Activated T-cell treated with anti-CD3 and anti-CD28 coated beads, Interleukin-2, amount 50 U/mL, for 72 hours (primary cell): ENCODE data around the gene NAV2. TPM values are rescaled to one million over a fixed set of nuclear protein-coding genes. Genes with fewer than 3 reads are reported as not detected.
A peak's percentile ranks its signal among the peaks of the same experiment; 100 is the strongest.

Experiments used
- ATAC-seq, 2 donors: fragments of 150-1000 bp; cut with Tn5 transposase; replicated peaks in 1 of 2; 2 replicates each; pipeline ENCODE4 v1.10.0; 2021; ENCODE audit warnings: moderate library complexity in 2 of 2, mild to moderate bottlenecking in 1 of 2
- DNase-seq, 2 donors: peaks; one replicate each; pipeline ENCODE4 v3.0.0; 2021 to 2022; ENCODE audit warnings: mixed read lengths in 1 of 2
- H3K27ac Mint-ChIP-seq: one replicate; pipeline ENCODE4 v1.8.0; 2022; ENCODE audit warnings: mild to moderate bottlenecking, moderate library complexity, mixed read lengths
- H3K27me3 Mint-ChIP-seq: one replicate; pipeline ENCODE4 v1.8.0; 2022; ENCODE audit warnings: low read depth, mixed read lengths
- H3K36me3 Mint-ChIP-seq, 2 donors: one replicate each; pipeline ENCODE4 v1.8.0; 2022; ENCODE audit warnings: mixed read lengths in 2 of 2, mild to moderate bottlenecking in 1 of 2; ENCODE audit not compliant: insufficient read depth in 2 of 2
- H3K4me1 Mint-ChIP-seq: one replicate; pipeline ENCODE4 v1.8.0; 2022; ENCODE audit warnings: low read depth, mixed read lengths
- H3K4me3 Mint-ChIP-seq, 2 donors: one replicate each; pipeline ENCODE4 v1.8.0; 2022; ENCODE audit warnings: mild to moderate bottlenecking in 2 of 2, mixed read lengths in 2 of 2, moderate library complexity in 2 of 2
- H3K9me3 Mint-ChIP-seq, 2 donors: one replicate each; pipeline ENCODE4 v1.8.0; 2022; ENCODE audit warnings: mixed read lengths in 2 of 2
- total RNA-seq, 2 donors: library from RNA; stranded (reverse); gene quantifications; one replicate each; pipeline ENCODE4 v1.2.3, GENCODE V29; 2022

NAV2 gene
- total RNA-seq, 2 donors from 2014 or later = 1.8 to 2.0 TPM

GRCh38 chr11:19973136-19973635 is 260.5 kb downstream of the NAV2 start:
- peaks cover 58% of the 10 kb centered on the region for H3K4me1 Mint-ChIP-seq
- ATAC-seq (no peak), DNase-seq (no peak)
- no peaks in the 10 kb centered on the region for H3K9me3 Mint-ChIP-seq
- no peak overlapping the region for H3K4me3 Mint-ChIP-seq
- no peak overlapping the region for H3K27ac Mint-ChIP-seq
- peaks cover 50% of the 10 kb centered on the region for H3K27me3 Mint-ChIP-seq
- H3K36me3 Mint-ChIP-seq = no peaks in the 10 kb centered on the region

- H3K27me3 Mint-ChIP-seq = peaks cover 37% of the 10 kb centered on the region
- H3K4me3 Mint-ChIP-seq = no peak overlapping the region
- no peak overlapping the region for H3K27ac Mint-ChIP-seq
- DNase-seq (no peak), ATAC-seq (no peak)
- no peaks in the 10 kb centered on the region for H3K9me3 Mint-ChIP-seq
- peaks cover 66% of the 10 kb centered on the region for H3K4me1 Mint-ChIP-seq
- no peaks in the 10 kb centered on the region for H3K36me3 Mint-ChIP-seq
Measured at GRCh38 chr11:19974886-19975285, 262.2 kb downstream of the NAV2 start.

GRCh38 chr11:19975414-19975990 is 262.9 kb downstream of the NAV2 start:
- H3K36me3 Mint-ChIP-seq = no peaks in the 10 kb centered on the region
- DNase-seq (no peak), ATAC-seq (no peak)
- H3K27me3 Mint-ChIP-seq = peaks cover 37% of the 10 kb centered on the region
- no peak overlapping the region for H3K4me3 Mint-ChIP-seq
- H3K4me1 Mint-ChIP-seq = peaks cover 61% of the 10 kb centered on the region
- H3K27ac Mint-ChIP-seq = no peak overlapping the region
- no peaks in the 10 kb centered on the region for H3K9me3 Mint-ChIP-seq

GRCh38 chr11:19976281-19976941 is 263.8 kb downstream of the NAV2 start:
- no peak overlapping the region for H3K4me3 Mint-ChIP-seq
- peaks cover 57% of the 10 kb centered on the region for H3K4me1 Mint-ChIP-seq
- no peak overlapping the region for H3K27ac Mint-ChIP-seq

GRCh38 chr11:19977941-19978340 is 265.3 kb downstream of the NAV2 start:
- ATAC-seq (no peak), DNase-seq (no peak)
- Mint-ChIP-seq H3K4me3 (no peak overlapping the region), H3K9me3 (no peaks in the 10 kb centered on the region), H3K27me3 (peaks cover 33% of the 10 kb centered on the region), H3K27ac (no peak overlapping the region), H3K4me1 (peaks cover 46% of the 10 kb centered on the region), H3K36me3 (no peaks in the 10 kb centered on the region)

More at GRCh38 chr11:19976281-19976941, 263.8 kb downstream of the NAV2 start:
- Mint-ChIP-seq H3K36me3 (no peaks in the 10 kb centered on the region), H3K9me3 (no peaks in the 10 kb centered on the region), H3K27me3 (peaks cover 37% of the 10 kb centered on the region)
- ATAC-seq (no peak), DNase-seq (no peak)

- no peaks in the 10 kb centered on the region for H3K36me3 Mint-ChIP-seq
- H3K27me3 Mint-ChIP-seq = peaks cover 35% of the 10 kb centered on the region
- peak overlapping the region; percentile 93 for H3K27ac Mint-ChIP-seq
- H3K4me3 Mint-ChIP-seq = peak overlapping the region; percentile 50 to 52
- peaks cover 49% of the 10 kb centered on the region for H3K4me1 Mint-ChIP-seq
- H3K9me3 Mint-ChIP-seq = no peaks in the 10 kb centered on the region
- peak; percentile 86 to 91 for ATAC-seq
- DNase-seq = peak; percentile 54
Measured at GRCh38 chr11:19978668-19979518, 266.3 kb downstream of the NAV2 start.

- peaks cover 35% of the 10 kb centered on the region for H3K27me3 Mint-ChIP-seq
- H3K4me3 Mint-ChIP-seq = peak overlapping the region; percentile 50 to 52
- H3K9me3 Mint-ChIP-seq = no peaks in the 10 kb centered on the region
- H3K4me1 Mint-ChIP-seq = peaks cover 49% of the 10 kb centered on the region
- H3K27ac Mint-ChIP-seq = peak overlapping the region; percentile 93
- DNase-seq (no peak), ATAC-seq (no peak)
- no peaks in the 10 kb centered on the region for H3K36me3 Mint-ChIP-seq
Measured at GRCh38 chr11:19979519-19979845, 266.8 kb downstream of the NAV2 start.

- Mint-ChIP-seq H3K36me3 (no peaks in the 10 kb centered on the region), H3K9me3 (no peaks in the 10 kb centered on the region), H3K27me3 (peaks cover 34% of the 10 kb centered on the region), H3K4me1 (peaks cover 49% of the 10 kb centered on the region), H3K4me3 (no peak overlapping the region), H3K27ac (no peak overlapping the region)
- ATAC-seq (no peak), DNase-seq (no peak)
Measured at GRCh38 chr11:19980388-19980787, 267.8 kb downstream of the NAV2 start.

- no peak for ATAC-seq
- Mint-ChIP-seq H3K4me1 (peaks cover 49% of the 10 kb centered on the region), H3K27ac (no peak overlapping the region), H3K27me3 (peaks cover 28% of the 10 kb centered on the region), H3K4me3 (no peak overlapping the region), H3K36me3 (no peaks in the 10 kb centered on the region), H3K9me3 (no peaks in the 10 kb centered on the region)
- no peak for DNase-seq
Measured at GRCh38 chr11:19980957-19981669, 268.5 kb downstream of the NAV2 start.

GRCh38 chr11:19982774-19983495 is 270.3 kb downstream of the NAV2 start:
- peak in 1 of 2 donors; percentile 12 for ATAC-seq
- no peak overlapping the region for H3K27ac Mint-ChIP-seq
- peaks cover 23% of the 10 kb centered on the region for H3K27me3 Mint-ChIP-seq
- no peaks in the 10 kb centered on the region for H3K36me3 Mint-ChIP-seq
- H3K9me3 Mint-ChIP-seq = no peaks in the 10 kb centered on the region
- H3K4me3 Mint-ChIP-seq = no peak overlapping the region
- DNase-seq = no peak
- peaks cover 36% of the 10 kb centered on the region for H3K4me1 Mint-ChIP-seq

- Mint-ChIP-seq H3K27ac (no peak overlapping the region), H3K27me3 (peaks cover 27% of the 10 kb centered on the region), H3K9me3 (no peaks in the 10 kb centered on the region), H3K36me3 (no peaks in the 10 kb centered on the region), H3K4me3 (no peak overlapping the region), H3K4me1 (peaks cover 25% of the 10 kb centered on the region)
- no peak for ATAC-seq
- no peak for DNase-seq
Measured at GRCh38 chr11:19984048-19984742, 271.6 kb downstream of the NAV2 start.

- no peaks in the 10 kb centered on the region for H3K9me3 Mint-ChIP-seq
- H3K4me3 Mint-ChIP-seq = no peak overlapping the region
- H3K36me3 Mint-ChIP-seq = no peaks in the 10 kb centered on the region
- H3K4me1 Mint-ChIP-seq = peaks cover 17% of the 10 kb centered on the region
- ATAC-seq (no peak), DNase-seq (no peak)
- H3K27ac Mint-ChIP-seq = peak overlapping the region; percentile 23
- H3K27me3 Mint-ChIP-seq = peaks cover 27% of the 10 kb centered on the region
Measured at GRCh38 chr11:19985111-19985510, 272.5 kb downstream of the NAV2 start.
